Glomerular endothelial cell (primary cell): ENCODE data around the gene MFN2. TPM values are rescaled to one million over a fixed set of nuclear protein-coding genes. Genes with fewer than 3 reads are reported as not detected.
"Not testable (repeated sequence)": the region's sequence is repeated elsewhere in the genome, so short reads cannot be mapped to it uniquely, and the experiment has no call there.

ENCODE experiments used
- DNase-seq: peaks from one replicate; pipeline ENCODE4 v3.0.0-alpha.2; 2011; ENCODE audit warnings: low read depth, low spot score; ENCODE audit errors: extremely low read depth
- total RNA-seq: library from RNA; depleted of rRNA; stranded (reverse); fragments of >200 nt; gene quantifications from 2 replicates; pipeline ENCODE4 v1.2.3, GENCODE V29; 2015

MFN2 gene
- total RNA-seq, 1 donor from 2014 or later: 61.1 TPM

DNA sequence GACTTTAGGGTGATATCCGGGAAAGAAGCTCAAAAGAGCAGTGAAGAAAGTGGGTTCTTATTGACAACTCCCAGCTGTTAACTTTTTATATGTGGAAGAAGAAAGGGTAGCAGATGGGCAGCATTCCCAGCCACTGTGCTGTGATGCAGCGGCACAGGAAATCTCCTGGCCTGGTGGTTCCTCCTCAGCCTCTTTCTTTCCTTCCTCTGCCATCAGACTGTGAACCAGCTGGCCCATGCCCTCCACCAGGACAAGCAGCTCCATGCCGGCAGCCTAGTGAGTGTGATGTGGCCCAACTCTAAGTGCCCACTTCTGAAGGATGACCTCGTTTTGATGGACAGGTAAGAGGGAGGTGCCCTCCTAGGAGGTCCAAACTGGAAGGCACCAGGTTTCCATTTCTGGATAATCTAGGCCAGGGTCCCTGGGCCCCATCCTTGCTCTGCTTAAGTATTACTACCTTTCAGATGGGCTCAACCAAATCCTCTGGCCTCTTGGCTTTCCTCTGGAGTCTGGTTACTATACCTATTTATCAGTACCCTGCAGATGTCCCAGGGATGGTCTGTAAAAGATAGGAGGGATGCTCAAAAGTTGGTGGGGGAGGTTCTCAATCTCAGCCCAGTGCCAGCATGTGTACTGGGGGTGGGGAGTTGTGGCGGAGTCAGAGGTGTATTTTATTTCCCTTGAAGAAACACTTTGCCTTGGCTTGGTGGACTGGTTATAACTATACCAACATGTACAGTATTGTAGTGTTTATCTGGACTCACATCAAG lies 17.0 kb downstream of the MFN2 start:
- DNase-seq: no peak

DNA sequence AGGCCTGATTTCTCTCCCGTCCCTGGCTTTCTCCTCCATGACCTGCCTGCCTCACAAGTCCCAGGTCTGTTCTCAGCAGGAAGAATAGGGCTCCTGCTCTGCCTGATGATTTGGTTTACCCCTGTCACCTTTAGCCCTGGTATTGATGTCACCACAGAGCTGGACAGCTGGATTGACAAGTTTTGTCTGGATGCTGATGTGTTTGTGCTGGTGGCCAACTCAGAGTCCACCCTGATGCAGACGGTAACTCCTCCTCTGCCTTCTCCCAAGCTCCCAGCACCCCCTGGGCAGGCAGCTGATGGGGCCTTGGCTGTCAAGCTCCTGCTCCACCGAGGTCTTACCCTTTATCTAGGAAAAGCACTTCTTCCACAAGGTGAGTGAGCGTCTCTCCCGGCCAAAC lies 18.4 kb downstream of the MFN2 start:
- DNase-seq: no peak

DNA sequence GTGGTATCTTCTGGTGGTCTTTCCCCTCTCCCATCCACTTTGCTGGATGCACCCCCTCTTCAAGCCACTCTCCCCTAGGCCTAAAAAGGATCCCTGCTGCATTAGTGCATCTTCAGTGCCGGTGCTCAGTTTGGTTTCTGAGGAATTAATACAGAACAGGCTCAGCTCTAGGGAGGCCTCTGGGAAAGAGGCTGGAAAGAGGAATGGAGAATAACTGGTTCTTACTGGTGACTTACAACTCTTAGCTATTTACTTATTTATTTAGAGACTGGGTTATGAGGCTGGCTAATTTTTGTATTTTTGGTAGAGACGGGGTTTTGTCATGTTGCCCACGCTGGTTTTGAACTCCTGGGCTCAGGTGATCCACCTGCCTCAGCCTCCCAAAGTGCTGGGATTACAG lies 19.0 kb downstream of the MFN2 start:
- DNase-seq: no peak

DNA sequence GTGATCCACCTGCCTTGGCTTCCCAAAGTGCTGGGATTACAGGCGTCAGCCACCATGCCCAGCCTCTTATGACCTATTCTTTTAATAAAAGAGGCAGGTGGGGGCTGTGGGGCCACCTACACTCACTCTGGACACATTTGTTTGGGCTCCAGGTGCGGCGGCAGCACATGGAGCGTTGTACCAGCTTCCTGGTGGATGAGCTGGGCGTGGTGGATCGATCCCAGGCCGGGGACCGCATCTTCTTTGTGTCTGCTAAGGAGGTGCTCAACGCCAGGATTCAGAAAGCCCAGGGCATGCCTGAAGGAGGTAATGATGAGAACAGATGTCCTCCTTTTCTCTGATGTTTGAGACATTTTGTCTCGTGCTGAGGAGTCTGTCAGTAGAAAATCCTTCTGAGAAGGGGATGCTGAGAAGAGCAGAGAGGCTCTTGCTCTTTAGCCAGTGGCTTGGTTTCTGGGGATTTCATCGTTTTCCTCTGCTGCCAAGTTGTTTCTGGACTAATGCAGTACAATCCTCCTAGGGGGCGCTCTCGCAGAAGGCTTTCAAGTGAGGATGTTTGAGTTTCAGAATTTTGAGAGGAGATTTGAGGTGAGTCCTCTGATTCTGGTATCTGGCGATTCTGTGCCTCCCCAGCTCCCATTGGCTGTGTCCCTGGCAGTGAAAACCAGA lies 21.1 kb downstream of the MFN2 start:
- no peak for DNase-seq

DNA sequence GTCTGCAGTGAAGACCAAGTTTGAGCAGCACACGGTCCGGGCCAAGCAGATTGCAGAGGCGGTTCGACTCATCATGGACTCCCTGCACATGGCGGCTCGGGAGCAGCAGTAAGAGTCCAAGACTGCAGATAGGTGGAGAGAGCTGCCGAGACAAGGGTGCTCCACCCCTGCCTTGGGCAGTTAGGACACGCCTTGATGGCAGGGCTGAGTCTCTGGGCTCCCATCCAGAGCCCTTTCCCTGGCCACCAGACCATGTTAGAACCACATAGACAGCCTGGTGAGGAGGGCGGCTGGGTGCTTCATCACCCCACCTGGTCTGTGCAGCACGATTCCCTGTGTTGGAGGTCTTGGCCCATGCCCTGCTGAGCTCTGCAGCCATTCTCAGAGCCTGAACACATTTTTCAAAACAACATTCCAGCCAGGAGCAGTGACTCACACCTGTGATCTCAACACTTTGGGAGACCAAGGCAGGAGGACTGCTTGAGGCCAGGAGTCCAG lies 21.8 kb downstream of the MFN2 start:
- no peak for DNase-seq

DNA sequence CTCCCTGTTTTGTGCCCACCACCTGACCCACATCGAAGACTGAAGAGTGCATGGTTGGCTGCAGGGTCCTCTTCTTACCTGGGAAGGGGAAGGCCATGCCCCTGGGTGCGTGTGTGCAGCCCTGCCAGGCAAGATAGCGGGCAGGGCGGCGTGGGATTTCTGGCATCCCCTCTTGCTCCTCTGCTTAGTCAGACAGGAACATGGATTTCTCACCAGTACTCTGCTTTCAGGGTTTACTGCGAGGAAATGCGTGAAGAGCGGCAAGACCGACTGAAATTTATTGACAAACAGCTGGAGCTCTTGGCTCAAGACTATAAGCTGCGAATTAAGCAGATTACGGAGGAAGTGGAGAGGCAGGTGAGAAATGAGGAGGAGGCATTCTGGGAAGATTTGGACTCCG lies 23.5 kb downstream of the MFN2 start:
- no peak for DNase-seq

DNA sequence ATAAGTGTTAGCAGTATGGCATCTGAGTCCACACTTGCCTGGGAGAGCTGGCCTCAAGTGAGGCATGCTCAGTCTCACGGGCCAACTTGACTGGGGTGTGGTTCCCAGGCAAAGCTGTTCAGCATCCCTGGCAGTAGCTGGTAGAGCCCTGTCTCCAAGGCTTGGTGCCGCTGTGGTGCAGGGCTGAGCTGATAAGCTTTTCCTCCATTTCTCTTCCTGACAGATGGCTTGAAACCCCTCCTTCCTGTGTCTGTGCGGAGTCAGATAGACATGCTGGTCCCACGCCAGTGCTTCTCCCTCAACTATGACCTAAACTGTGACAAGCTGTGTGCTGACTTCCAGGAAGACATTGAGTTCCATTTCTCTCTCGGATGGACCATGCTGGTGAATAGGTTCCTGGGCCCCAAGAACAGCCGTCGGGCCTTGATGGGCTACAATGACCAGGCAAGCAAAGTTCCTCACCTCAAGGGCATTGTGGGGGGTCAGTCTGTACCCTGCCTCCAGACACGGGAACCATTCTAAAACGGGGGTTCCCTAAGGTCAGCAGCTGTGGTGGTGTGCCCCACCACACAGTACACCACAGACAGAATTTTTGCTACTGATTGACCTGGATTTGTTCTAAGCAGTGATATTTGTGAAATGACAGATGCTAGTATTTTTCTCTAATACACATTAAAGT lies 25.4 kb downstream of the MFN2 start:
- no peak for DNase-seq

DNA sequence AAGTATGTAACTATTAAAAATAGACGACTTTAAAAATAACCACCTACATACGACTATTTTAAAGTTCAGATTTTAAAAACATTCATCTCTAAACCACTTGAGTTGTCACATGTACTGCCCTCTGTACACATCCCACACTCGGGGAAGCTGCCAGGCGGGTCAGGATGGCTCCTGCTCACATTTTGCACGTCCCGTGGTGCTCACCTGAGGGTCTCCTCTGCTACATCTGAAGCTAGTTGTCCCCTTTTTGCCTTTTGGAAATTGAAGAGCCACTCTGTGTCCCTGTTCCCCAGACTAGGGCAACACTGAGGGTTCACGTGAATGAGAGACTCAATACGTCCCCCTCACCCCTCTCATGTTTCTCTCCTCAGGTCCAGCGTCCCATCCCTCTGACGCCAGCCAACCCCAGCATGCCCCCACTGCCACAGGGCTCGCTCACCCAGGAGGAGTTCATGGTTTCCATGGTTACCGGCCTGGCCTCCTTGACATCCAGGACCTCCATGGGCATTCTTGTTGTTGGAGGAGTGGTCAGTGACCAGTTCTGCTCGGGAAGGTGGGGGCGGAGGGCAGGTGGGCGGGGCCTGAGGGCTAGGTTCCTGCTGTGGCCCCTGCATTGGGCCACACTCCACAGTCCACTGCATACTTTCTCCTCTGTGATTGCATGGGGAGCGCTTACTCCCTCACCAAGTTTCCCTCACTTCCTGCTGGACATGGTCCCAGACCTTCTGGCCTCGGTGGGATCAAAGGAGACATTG lies 26.1 kb downstream of the MFN2 start:
- no peak for DNase-seq

DNA sequence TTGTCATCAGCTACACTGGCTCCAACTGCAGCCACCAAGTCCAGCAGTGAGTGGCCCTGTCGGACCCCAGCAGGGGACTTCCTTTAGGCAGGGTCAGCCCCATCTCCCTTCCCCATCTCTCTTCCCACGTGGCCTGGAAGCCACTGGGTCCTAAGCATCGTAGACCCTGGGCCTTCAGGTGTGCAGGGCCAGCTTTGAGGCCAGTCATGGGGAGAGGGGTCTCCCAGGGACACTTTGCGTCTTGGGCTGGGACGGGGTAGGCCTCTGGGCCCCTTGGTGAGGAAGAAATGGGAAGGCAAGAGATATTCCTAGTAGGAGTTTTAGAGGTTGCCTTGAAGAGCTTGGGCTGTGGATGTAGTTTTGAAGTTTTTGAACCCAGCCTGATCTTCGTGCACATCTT lies 27.0 kb downstream of the MFN2 start:
- DNase-seq: no peak

DNA sequence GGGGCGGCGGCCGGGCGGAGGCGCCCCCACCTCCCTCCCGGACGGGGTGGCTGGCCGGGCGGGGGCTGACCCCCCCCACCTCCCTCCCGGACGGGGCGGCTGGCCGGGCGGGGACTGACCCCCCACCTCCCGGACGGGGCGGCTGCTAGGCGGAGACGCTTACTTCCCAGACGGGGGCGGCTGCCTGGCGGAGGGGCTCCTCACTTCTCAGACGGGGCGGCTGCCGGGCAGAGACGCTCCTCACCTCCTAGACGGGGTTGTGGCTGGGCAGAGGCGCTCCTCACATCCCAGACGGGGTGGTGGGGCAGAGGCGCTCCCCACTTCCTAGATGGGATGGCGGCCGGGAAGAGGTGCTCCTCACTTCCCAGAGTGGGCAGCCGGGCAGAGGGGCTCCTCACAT lies 28.1 kb downstream of the MFN2 start:
- not testable (repeated sequence) for DNase-seq

DNA sequence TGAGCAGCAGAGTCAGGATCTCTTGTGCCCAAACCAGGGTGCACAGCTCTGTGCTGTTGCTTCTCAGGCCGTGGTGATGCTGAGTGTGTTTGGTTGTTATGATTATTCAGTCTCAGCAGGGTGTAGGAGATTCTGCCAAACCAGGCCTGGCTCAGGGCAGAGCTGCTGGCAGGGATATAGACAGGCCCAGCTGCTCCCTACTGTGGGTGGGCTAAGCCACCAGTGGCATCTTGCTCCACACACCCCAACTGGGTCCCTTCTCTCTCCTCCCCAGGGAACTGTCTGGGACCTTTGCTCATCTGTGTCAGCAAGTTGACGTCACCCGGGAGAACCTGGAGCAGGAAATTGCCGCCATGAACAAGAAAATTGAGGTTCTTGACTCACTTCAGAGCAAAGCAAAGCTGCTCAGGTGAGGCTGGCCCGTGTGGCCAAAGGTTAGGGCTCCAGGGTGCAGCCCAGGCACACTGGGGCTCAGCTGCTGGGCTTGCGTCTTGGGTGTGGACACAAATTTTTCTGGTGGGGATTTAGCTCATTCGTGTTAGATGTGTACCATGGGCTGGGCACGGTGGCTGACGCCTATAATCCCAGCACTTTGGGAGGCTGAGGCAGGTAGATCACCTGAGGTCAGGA lies 29.2 kb downstream of the MFN2 start:
- DNase-seq: no peak

DNA sequence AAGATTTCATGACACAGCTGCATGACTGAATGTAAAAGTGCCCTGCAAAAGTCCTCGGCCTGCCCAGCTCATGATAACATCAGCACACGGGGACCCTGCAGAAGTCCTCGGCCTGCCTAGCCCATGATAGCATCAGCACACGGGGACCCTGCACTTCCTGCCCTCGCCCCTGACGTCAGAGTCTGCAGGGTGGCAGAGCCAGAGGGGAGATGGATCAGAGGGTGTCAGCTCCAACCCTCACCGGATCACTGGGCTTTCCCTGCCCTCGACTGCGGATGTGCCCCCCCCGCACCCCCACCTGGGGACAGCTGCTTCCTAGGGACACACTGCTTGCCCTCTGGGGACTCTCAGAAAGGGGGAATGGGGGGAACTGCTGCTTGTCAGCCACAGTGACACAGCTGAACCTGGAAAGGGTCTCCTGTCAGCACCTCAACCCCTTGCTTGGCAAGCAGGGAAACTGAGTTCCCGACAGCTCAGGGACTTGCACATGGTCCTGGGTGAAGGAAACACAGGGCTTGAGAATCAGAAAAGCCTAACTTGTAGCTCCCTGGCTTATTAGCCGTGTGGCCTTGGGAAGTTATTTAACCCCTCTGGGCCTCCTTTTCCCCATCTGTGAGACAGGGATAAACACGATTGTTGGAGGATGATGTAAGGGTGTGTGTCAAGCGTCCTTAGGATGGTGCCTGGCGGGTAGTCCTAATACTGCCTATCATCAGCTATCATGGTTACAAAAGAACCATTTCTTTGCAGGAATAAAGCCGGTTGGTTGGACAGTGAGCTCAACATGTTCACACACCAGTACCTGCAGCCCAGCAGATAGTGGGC lies 30.7 kb downstream of the MFN2 start:
- no peak for DNase-seq

DNA sequence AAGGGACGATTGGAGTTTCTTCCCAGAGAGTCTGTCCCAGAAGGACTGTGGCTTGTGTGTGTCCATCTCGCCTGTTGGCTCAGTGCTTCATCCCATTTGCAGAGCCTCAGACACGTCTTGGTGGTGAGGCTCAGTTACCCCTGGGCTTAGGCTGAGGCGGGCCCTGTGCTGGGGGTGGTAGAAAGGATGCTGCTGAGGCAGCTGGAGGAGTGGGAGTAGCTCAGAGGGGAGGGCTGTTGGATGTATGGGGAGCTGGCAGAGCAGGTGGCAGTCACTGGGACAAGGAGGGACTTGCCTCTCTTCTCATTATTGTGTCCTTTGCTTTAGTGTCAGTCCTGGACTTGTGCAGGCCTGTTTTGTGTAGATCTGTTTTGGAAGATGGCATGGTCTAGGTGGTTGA lies 31.8 kb downstream of the MFN2 start:
- DNase-seq: no peak

DNA sequence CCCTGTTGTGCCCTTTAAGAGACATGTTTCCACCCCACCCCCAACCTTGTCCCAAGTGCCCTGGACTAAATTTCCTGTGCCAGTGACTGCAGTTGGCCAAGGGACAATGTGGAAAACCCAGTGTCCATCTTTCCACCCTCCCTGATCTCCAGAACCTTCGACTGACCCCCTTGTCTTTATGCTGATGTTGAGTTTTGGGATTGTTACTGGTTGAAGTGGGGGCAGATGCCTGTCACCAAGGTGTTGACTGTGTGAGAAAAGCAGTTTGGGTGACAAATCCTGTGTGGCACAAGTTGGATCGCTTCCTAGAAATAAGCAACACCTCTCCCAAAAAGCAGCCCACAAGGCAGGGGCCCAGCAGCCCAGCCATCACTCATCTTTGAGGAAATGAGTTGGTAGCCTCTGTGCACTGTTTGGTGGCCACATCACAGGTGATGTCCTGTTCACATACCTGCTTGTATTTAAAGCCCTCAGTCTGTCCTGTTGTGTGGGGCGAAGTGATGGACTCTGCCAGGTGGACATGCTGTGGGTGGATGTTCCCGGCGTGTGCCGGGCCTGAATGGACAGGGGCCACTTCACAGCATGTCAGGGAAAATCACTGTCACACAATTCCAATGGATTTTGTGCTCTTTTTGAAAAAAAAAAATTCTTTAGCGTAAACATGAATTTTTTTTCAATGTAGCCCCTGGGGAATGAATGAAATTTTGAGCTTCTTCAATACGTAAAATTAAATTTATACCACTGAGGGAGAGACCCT lies 32.5 kb downstream of the MFN2 start:
- no peak for DNase-seq

DNA sequence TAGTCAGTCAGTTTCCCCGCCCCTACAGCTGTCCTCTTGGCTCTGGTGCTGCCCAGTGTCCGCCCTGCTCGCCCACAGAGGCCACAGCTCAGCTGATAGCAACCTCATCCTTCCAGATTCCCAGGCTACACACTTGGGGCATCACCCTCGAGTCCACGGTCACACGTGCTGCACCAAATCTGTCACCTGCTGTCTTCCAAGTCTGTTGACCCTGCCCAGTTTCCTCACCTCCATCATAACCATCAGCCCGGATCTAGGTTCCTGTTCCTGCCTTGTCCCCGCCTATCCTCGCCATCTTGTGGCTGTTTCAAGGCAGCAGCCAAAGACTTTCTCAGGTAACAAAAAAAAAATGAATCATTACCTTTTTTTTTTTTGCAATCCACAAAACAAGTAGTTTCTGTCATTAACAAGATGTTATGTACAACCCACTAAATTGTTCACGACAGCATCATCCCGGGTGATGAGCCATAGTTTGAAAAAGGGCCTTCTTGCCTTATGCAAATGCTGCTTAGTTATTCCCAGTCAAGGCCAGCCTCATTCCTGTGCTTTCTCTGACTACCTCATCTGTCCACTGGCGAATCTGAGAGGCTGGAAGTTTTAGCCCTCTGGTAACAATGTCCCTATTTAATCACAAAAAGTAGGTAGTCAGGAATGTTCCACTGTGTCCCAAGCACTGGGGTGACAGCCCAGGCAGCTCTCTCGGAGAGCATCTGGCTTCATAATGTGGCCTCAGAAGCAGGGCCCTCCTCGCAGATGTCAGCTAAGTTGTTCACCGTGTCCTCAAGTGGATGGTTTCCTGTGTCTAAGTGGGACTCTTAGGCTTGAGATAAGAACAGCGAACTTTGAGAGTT lies 34.1 kb downstream of the MFN2 start:
- DNase-seq: no peak

DNA sequence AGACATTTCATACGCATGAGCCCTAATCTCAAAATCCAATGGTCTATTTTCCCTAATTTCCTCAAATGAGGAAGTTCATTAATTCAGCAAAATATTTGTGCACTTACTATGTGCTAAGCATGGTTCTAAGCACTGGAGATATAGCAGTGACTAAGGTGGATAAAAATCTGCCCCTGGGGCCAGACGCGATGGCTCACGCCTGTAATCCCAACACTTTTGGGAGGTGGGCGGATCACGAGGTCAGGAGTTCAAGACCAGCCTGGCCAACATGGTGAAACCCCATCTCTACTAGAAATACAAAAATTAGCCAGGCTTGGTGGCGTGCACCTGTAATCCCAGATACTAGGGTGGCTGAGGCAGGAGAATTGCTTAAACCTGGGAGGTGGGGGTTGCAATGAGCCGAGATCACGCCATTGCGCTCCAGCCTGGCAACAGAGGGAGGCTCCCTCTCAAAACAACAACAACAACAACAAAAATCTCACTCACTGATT lies 34.8 kb downstream of the MFN2 start:
- no peak for DNase-seq

DNA sequence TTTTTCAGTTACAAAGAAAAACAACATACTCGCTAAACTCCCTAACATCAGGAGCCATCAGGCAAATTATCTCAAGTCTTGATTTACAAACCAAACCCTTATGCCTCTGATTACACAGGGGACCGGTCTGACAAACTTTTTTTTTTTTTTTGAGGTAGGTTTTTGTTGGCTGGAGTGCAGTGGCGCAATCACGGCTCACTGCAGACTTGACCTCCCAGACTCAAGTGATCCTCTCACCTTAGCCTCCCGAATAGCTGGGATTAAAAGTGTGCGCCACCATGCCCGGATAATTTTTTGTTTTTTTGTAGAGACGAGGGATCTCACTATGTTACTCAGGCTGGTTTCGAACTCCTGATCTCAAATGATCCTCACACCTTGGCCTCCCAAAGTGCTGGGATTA lies 35.3 kb downstream of the MFN2 start:
- DNase-seq: no peak

DNA sequence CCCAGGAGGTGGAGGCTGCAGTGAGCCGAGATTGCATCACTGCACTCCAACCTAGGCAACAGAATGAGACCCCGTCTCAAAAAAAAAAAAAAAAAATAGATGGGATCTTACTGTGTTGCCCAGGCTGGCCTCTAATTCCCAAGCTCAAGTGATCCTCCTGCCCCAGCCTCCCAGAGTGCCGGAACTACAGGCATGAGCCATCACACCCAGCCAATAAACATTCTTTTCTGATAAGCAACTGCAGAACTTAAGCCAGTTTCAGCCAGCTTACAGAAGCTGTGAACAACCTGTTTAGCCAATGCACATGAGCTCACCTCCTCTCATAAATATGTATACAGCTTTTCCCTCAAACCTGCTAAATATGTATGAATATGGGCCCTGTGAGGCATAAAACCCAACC lies 35.9 kb downstream of the MFN2 start:
- DNase-seq: no peak
